GM21360 (cell line): Measurements from ENCODE around the gene WNT4.

ENCODE experiments used
- ATAC-seq: cut with Tn5 transposase; IDR thresholded peaks from one replicate; pipeline ENCODE4 v1.9.1; 2021; ENCODE audit warnings: mild to moderate bottlenecking, moderate library complexity; ENCODE audit not compliant: unreplicated experiment

Gene WNT4

DNA sequence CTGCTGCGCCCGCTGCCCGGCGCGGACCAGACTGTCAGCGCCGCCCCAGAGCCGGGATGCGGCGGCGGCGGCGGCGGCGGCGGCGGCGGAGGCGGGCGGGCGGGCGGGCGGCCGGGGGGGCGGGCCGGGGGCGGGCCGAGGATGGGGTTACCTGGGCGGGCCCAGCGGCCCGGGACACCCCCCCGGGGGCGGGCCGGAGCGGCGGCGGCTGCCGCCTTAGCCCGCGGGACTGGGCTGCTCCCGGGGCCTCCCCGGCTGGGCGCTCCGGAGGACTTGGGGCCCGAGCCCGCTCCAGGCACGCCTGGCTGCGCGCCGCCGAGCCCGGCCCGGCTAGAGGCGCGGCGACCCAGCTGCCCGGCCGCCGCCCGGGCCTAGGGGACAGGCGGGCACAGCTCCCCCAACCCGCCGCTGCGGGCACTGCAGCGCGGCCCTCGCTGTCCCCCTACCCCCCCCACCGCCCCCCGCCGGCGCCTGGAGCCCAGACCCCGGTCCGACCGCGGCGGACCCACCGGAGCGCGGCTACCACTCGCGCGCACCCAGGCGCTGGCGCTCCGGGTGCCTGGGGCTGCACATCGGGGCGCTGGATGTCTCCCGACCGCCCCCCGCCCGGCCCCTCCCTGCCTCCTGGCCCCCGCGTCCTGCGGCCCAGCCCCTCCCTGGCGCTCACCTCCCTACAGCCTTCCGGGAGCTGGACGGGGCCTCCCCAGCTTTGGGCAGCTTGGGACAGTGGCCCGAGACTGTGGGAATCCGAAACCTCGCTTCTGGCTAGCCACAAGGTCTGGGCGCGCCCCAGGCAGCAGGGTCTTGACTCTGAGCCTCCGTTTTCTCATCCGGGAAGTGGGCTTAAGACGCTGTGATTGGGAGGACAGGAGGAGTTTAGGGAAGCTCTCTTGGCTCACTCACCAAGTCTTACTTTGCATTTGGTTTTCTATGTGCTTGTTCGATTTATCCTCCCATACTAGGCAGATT, at the start of gene WNT4:
WNT4 (minus strand) TSS at position 33 of the 969 bp plus-strand sequence. CDS start 175 bp downstream, outside the sequence.
- ATAC-seq, result no peak

GRCh38 chr1:22190731-22191130, 47.8 kb upstream of the WNT4 start:
- no peak for ATAC-seq

- no peak for ATAC-seq
These were observed 47.4 kb upstream of the WNT4 start for GRCh38 chr1:22190251-22190650.

DNA sequence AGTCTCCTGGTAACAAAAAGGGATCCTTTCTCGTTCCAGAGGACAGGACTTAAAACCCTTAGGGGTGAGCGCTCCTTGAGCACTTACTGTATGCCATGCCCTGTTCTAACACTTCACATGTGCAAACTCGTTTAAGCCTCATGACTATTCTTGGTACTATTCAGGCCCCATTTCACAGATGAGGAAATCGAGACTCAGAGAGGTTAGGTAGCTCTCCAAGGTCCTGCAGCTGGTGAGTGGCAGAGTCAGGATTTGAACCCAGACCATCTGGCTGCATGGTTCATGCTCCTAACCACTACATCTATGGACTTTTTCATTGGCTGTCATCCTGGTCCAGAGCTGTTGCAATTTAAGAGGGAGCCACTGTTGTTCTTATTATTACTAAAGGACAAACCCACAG, 46.7 kb upstream of the WNT4 start:
- no peak for ATAC-seq

- no peak for ATAC-seq
These were observed 46.0 kb upstream of the WNT4 start for GRCh38 chr1:22188914-22189313.

GRCh38 chr1:22188436-22188835, 45.5 kb upstream of the WNT4 start:
- ATAC-seq, result no peak

DNA sequence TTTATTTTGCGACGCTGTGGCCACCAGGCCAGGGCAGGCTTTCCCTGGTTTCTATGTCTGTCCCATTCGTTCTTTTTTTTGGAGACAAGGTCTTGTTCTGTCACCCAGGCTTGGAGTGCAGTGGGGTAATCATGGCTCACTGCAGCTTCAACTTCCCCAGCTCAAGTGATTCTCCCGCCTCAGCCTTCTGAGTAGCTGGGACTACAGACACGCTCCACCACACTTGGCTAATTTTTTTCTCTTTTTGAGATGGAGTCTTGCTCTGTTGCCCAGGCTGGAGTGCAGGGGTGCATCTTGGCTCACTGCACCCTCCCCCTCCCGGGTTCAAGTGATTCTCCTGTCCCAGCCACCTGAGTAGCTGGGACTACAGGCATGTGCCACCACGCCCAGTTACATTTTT, 43.4 kb upstream of the WNT4 start:
- no peak for ATAC-seq

- no peak for ATAC-seq
These were observed 42.2 kb upstream of the WNT4 start for GRCh38 chr1:22184892-22185612.

- ATAC-seq, result no peak
These were observed 41.6 kb upstream of the WNT4 start for GRCh38 chr1:22184454-22184853.

GRCh38 chr1:22182715-22183114, 39.8 kb upstream of the WNT4 start:
- no peak for ATAC-seq

- no peak for ATAC-seq
These were observed 36.4 kb upstream of the WNT4 start for GRCh38 chr1:22179197-22179803.

- no peak for ATAC-seq
These were observed 34.6 kb upstream of the WNT4 start for GRCh38 chr1:22177354-22178003.

- ATAC-seq, result no peak
These were observed 33.4 kb upstream of the WNT4 start for GRCh38 chr1:22176258-22176657.

GRCh38 chr1:22174446-22175220, 31.7 kb upstream of the WNT4 start:
- no peak for ATAC-seq

- no peak for ATAC-seq
These were observed 29.2 kb upstream of the WNT4 start for GRCh38 chr1:22171951-22172715.

GRCh38 chr1:22169816-22170215, 26.9 kb upstream of the WNT4 start:
- ATAC-seq, result no peak

- ATAC-seq, result no peak
These were observed 25.6 kb upstream of the WNT4 start for GRCh38 chr1:22168412-22168973.

- no peak for ATAC-seq
These were observed 23.5 kb upstream of the WNT4 start for GRCh38 chr1:22166439-22166838.
